ENCODE results near the gene IRF2BPL. TPM values are rescaled to one million over a fixed set of nuclear protein-coding genes. Genes with fewer than 3 reads are reported as not detected.

Gene IRF2BPL
- polyA plus RNA-seq, 1 donor (not counting 4 experiments of a cell fraction or from before 2014, with no cell fraction given) = 5.6 TPM

DNA sequence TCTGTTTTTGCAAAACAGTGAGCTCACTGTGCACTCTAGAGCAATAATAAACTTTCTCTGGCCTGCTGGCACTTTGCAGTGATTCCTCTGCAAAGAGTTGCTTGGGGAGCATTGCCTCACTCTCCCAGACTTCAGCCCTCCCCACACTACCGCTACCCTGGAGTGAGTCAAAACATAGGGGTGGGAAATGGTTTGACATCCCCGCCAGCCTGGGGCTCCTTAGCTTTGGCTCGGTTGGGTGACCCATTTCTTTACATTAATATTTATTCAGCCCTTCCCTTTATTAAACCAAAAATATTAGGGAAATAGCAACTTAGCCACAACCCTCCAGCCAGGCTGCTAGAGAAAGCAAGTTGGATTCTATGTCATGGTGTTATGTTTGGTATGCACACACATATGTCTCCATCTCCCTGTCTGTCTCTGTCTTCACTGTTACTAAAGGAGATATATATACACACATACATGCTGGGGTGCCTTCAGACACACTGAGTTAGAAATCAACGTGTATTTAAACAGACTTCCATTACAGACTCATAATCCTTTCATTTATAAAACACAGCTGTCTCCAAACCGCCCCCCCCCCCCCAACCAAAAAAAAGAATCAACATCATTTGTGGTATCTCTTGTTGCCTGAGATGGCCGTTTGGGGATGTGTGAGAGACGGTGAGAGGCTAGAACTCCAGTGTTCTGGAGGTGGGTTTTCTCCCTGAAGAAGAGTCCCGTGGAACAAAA, 3.4 kb upstream of the IRF2BPL start:
- no peak for DNase-seq (ENCODE audit: low read depth, low spot score)
- TF ChIP-seq CTCF (optimal IDR thresholded peaks at IDR 0.05 in 1 of 3, IDR thresholded peaks at IDR 0.05 in 1 of 3, conservative IDR thresholded peaks at IDR 0.05 in 1 of 3; ENCODE audit: extremely low read depth in 1 of 3, insufficient read depth in 2 of 3, low read length in 3 of 3) (no peak), EZH2 (IDR thresholded peaks at IDR 0.05; ENCODE audit: low read length) (no peak)
- Histone ChIP-seq H3K79me2 (ENCODE audit: control insufficient read depth, insufficient read depth, low read length) (peaks cover 9% of the 10 kb centered on the region), H3K27me3 (ENCODE audit: control insufficient read depth, extremely low read depth, insufficient read depth, low read length) (no peaks in the 10 kb centered on the region), H3K36me3 (ENCODE audit: control insufficient read depth in 2 of 2, extremely low read depth in 1 of 2, insufficient read depth in 2 of 2, low read length in 2 of 2) (no peaks in the 10 kb centered on the region), H3K4me1 (ENCODE audit: control insufficient read depth, extremely low read depth, insufficient read depth, low read length) (peaks cover 50% of the 10 kb centered on the region), H3K9ac (ENCODE audit: control insufficient read depth, extremely low read depth, insufficient read depth, low read length) (peak overlapping the region; percentile 94), H4K20me1 (ENCODE audit: control insufficient read depth, extremely low read depth, insufficient read depth, low read length) (no peaks in the 10 kb centered on the region), H3K27ac (ENCODE audit: control insufficient read depth, insufficient read depth, low read length) (peak overlapping the region; percentile 98), H3K9me1 (ENCODE audit: control insufficient read depth, extremely low read depth, insufficient read depth, low read length) (no peaks in the 10 kb centered on the region), H2AFZ (ENCODE audit: control insufficient read depth, low read length) (peak overlapping the region; percentile 79), H3K4me3 (ENCODE audit: control insufficient read depth in 2 of 3, extremely low read depth in 1 of 3, insufficient read depth in 2 of 3, low read depth in 1 of 3, low read length in 3 of 3) (peak overlapping the region in 1 of 3 experiments; percentile 44), H3K9me3 (ENCODE audit: control insufficient read depth, low read depth, low read length) (no peaks in the 10 kb centered on the region), H3K4me2 (ENCODE audit: control insufficient read depth, extremely low read depth, insufficient read depth, low read depth, low read length) (peak overlapping the region; percentile 82)
- dilution Hi-C loops (cut with MboI; ENCODE audit: extremely low pct_ligation_motif_present, low sequenced_read_pairs) = no loop called here
- FAIRE-seq = no peak

GRCh38 chr14:77027538-77028383, 747 bp downstream of the IRF2BPL start:
- DNase-seq (ENCODE audit: low read depth, low spot score) (no peak), FAIRE-seq (no peak)
- H3K4me1 ChIP-seq (ENCODE audit: control insufficient read depth, extremely low read depth, insufficient read depth, low read length) = peaks cover 51% of the 10 kb centered on the region
- H3K79me2 ChIP-seq (ENCODE audit: control insufficient read depth, insufficient read depth, low read length) = peaks cover 36% of the 10 kb centered on the region
- H3K36me3 ChIP-seq (ENCODE audit: control insufficient read depth in 2 of 2, extremely low read depth in 1 of 2, insufficient read depth in 2 of 2, low read length in 2 of 2) = peaks cover 2 to 7% of the 10 kb centered on the region in 2 experiments
- no peaks in the 10 kb centered on the region for H3K27me3 ChIP-seq (ENCODE audit: control insufficient read depth, extremely low read depth, insufficient read depth, low read length)
- H3K9ac ChIP-seq (ENCODE audit: control insufficient read depth, extremely low read depth, insufficient read depth, low read length) = peak overlapping the region; percentile 87
- dilution Hi-C loops (cut with MboI; ENCODE audit: extremely low pct_ligation_motif_present, low sequenced_read_pairs) = no loop called here
- H3K4me2 ChIP-seq (ENCODE audit: control insufficient read depth, extremely low read depth, insufficient read depth, low read depth, low read length) = peak overlapping the region; percentile 100
- H3K9me1 ChIP-seq (ENCODE audit: control insufficient read depth, extremely low read depth, insufficient read depth, low read length) = no peaks in the 10 kb centered on the region
- peak overlapping the region; percentile 93 for H3K27ac ChIP-seq (ENCODE audit: control insufficient read depth, insufficient read depth, low read length)
- TF ChIP-seq CTCF (optimal IDR thresholded peaks at IDR 0.05 in 1 of 3, IDR thresholded peaks at IDR 0.05 in 1 of 3, conservative IDR thresholded peaks at IDR 0.05 in 1 of 3; ENCODE audit: extremely low read depth in 1 of 3, insufficient read depth in 2 of 3, low read length in 3 of 3) (peak in 1 of 3 experiments; percentile 49), EZH2 (IDR thresholded peaks at IDR 0.05; ENCODE audit: low read length) (no peak)
- H3K9me3 ChIP-seq (ENCODE audit: control insufficient read depth, low read depth, low read length) = no peaks in the 10 kb centered on the region
- H2AFZ ChIP-seq (ENCODE audit: control insufficient read depth, low read length) = no peak overlapping the region
- peak overlapping the region; percentile 76 to 82 (median 81) for H3K4me3 ChIP-seq (ENCODE audit: control insufficient read depth in 2 of 3, extremely low read depth in 1 of 3, insufficient read depth in 2 of 3, low read depth in 1 of 3, low read length in 3 of 3)
- no peaks in the 10 kb centered on the region for H4K20me1 ChIP-seq (ENCODE audit: control insufficient read depth, extremely low read depth, insufficient read depth, low read length)
